ENCODE data around the gene RAB30.

DNA sequence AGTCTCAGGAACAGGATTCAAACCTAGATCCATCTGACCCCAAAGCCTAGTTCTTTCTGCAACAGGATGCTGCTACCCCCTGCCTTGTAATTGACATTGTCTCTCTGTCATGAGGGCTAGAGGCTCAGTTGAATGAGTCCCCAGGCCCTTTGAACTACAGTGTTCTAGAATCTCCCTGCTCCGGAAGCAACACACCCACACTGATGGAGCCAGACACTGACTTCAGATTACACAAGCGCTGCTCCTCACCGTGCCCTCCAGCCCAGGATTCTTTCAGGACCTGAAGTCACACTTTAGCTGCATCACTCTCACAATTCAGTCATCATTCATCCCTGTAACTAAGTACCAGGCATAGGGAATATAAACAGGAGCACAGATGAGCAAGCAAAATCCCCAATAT is 69.6 kb downstream of the RAB30 start:
- no peak for TF ChIP-seq POLR2A (IDR thresholded peaks at IDR 0.05; ENCODE audit: low read depth, low read length)
- TF ChIP-seq, protein P1, sequence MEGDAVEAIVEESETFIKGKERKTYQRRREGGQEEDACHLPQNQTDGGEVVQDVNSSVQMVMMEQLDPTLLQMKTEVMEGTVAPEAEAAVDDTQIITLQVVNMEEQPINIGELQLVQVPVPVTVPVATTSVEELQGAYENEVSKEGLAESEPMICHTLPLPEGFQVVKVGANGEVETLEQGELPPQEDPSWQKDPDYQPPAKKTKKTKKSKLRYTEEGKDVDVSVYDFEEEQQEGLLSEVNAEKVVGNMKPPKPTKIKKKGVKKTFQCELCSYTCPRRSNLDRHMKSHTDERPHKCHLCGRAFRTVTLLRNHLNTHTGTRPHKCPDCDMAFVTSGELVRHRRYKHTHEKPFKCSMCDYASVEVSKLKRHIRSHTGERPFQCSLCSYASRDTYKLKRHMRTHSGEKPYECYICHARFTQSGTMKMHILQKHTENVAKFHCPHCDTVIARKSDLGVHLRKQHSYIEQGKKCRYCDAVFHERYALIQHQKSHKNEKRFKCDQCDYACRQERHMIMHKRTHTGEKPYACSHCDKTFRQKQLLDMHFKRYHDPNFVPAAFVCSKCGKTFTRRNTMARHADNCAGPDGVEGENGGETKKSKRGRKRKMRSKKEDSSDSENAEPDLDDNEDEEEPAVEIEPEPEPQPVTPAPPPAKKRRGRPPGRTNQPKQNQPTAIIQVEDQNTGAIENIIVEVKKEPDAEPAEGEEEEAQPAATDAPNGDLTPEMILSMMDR (IDR thresholded peaks at IDR 0.05; ENCODE audit: extremely low read depth in 1 of 2, insufficient read depth in 1 of 2, low read depth in 1 of 2, low read length in 2 of 2) = no peak
- TF ChIP-seq, protein P2, sequence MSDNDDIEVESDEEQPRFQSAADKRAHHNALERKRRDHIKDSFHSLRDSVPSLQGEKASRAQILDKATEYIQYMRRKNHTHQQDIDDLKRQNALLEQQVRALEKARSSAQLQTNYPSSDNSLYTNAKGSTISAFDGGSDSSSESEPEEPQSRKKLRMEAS (IDR thresholded peaks at IDR 0.05; ENCODE audit: insufficient read depth, insufficient read length) = no peak
- TF ChIP-seq EZH2 (IDR thresholded peaks at IDR 0.05; ENCODE audit: borderline replicate concordance, low read depth, low read length, severe bottlenecking) = no peak
- no peak for TF ChIP-seq FOS (IDR thresholded peaks at IDR 0.05; ENCODE audit: borderline replicate concordance, insufficient read depth, low read length)
- TF ChIP-seq POLR2AphosphoS5 (IDR thresholded peaks at IDR 0.05; ENCODE audit: insufficient read depth, low read depth, low read length) = no peak
- no peak for TF ChIP-seq GATA2 (IDR thresholded peaks at IDR 0.05; ENCODE audit: insufficient read depth, insufficient read length, low read depth, low read length)
- TF ChIP-seq MYC (IDR thresholded peaks at IDR 0.05; ENCODE audit: low read depth, low read length) = no peak
- TF ChIP-seq JUN (IDR thresholded peaks at IDR 0.05; ENCODE audit: borderline replicate concordance, insufficient read depth, insufficient read length, low read depth) = no peak
